ENCODE data around the gene GID8.

Gene GID8

GRCh38 chr20:62905536-62906117 lies 32.3 kb upstream of the GID8 start:
- no peak for DNase-seq

- DNase-seq = no peak
These were observed 31.7 kb upstream of the GID8 start for GRCh38 chr20:62906209-62906608.

- no peak for DNase-seq
These were observed 31.1 kb upstream of the GID8 start for GRCh38 chr20:62906647-62907375.

GRCh38 chr20:62907384-62908317 lies 30.3 kb upstream of the GID8 start:
- DNase-seq = peak; percentile 52

GRCh38 chr20:62908971-62909791 lies 28.8 kb upstream of the GID8 start:
- DNase-seq = no peak

GRCh38 chr20:62910217-62910766 lies 27.7 kb upstream of the GID8 start:
- DNase-seq = no peak

GRCh38 chr20:62910777-62911497 lies 27.0 kb upstream of the GID8 start:
- DNase-seq = no peak

GRCh38 chr20:62911701-62912280 lies 26.2 kb upstream of the GID8 start:
- DNase-seq = no peak

- no peak for DNase-seq
These were observed 24.8 kb upstream of the GID8 start for GRCh38 chr20:62913043-62913630.

- DNase-seq = no peak
These were observed 23.5 kb upstream of the GID8 start for GRCh38 chr20:62914436-62914835.

GRCh38 chr20:62914970-62915457 lies 22.9 kb upstream of the GID8 start:
- DNase-seq = no peak

- no peak for DNase-seq
These were observed 21.1 kb upstream of the GID8 start for GRCh38 chr20:62916703-62917476.

- no peak for DNase-seq
These were observed 20.2 kb upstream of the GID8 start for GRCh38 chr20:62917720-62918119.

GRCh38 chr20:62918147-62918546 lies 19.8 kb upstream of the GID8 start:
- DNase-seq = peak; percentile 49

- peak; percentile 68 for DNase-seq
These were observed 19.1 kb upstream of the GID8 start for GRCh38 chr20:62918831-62919230.

- no peak for DNase-seq
These were observed 17.8 kb upstream of the GID8 start for GRCh38 chr20:62920039-62920645.

- peak; percentile 83 for DNase-seq
These were observed 16.7 kb upstream of the GID8 start for GRCh38 chr20:62921119-62921687.

GRCh38 chr20:62922451-62922921 lies 15.5 kb upstream of the GID8 start:
- DNase-seq = peak; percentile 63

Measured in activated CD4-positive, alpha-beta T cell treated with anti-CD3 and anti-CD28 coated beads for 48 hours (primary cell).